ENCODE data around the gene SCAMP4. TPM values are rescaled to one million over a fixed set of nuclear protein-coding genes. Genes with fewer than 3 reads are reported as not detected.

Gene SCAMP4
- total RNA-seq, 6 experiments from 2014 or later = 51.7 to 84.8 (median 58.5) TPM

DNA sequence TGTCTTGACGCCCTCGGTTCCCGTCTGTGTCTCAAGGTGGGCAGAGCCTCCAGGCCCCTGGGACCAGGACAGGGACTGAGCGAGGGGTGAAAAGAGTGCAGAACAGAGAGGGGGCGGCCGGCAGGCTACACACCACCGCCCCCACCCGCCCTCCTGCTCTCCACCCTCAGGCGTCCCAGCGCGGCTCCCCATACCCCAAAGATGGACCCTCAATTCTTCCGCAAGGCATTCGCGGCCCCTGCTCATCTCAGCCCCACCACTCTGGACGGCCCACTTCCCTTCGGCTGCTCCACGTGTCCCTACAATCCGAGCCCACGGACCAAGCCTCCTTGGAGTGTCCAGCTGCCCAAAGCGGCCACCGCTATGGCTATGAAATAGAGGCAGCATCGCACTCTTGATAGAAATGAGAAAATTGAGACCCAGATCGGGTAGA, 43.6 kb upstream of the SCAMP4 start:
- Mint-ChIP-seq H3K36me3 (ENCODE audit: low read depth) (0 out of 2 replicates have a peak, but pooled peaks cover 7% of the 10 kb centered on the region), H3K9me3 (no peaks in the 10 kb centered on the region), H3K4me3 (peak overlapping the region; percentile 92), H3K27me3 (ENCODE audit: insufficient read depth) (no peaks in the 10 kb centered on the region; the same call in 1 of the 2 replicates), H3K27ac (peak overlapping the region; percentile 79), H3K4me1 (ENCODE audit: low read depth) (peaks cover 13% of the 10 kb centered on the region)
- no peak for DNase-seq
- TF ChIP-seq, protein P1, sequence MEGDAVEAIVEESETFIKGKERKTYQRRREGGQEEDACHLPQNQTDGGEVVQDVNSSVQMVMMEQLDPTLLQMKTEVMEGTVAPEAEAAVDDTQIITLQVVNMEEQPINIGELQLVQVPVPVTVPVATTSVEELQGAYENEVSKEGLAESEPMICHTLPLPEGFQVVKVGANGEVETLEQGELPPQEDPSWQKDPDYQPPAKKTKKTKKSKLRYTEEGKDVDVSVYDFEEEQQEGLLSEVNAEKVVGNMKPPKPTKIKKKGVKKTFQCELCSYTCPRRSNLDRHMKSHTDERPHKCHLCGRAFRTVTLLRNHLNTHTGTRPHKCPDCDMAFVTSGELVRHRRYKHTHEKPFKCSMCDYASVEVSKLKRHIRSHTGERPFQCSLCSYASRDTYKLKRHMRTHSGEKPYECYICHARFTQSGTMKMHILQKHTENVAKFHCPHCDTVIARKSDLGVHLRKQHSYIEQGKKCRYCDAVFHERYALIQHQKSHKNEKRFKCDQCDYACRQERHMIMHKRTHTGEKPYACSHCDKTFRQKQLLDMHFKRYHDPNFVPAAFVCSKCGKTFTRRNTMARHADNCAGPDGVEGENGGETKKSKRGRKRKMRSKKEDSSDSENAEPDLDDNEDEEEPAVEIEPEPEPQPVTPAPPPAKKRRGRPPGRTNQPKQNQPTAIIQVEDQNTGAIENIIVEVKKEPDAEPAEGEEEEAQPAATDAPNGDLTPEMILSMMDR (IDR thresholded peaks at IDR 0.05) = no peak

DNA sequence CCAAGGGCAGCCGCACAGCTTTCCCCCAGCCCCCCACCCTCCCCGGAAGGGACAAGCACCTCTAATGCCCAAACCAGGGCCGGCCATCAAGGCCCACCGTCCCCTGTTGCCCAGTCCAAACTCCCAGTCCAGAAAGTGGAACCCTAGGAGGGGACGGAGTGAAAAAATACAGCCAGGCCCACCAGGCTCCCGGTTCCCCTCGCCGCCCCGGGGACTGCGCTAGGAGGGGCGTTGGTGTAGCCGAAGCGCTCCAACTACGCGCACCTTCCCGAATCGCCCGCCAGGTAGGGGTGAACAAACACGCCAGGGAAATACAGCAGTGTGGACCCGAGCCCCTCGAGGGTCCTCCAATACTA, 43.2 kb upstream of the SCAMP4 start:
- TF ChIP-seq, protein P1 (IDR thresholded peaks at IDR 0.05) = no peak
- Mint-ChIP-seq H3K36me3 (ENCODE audit: low read depth) (0 out of 2 replicates have a peak, but pooled peaks cover 7% of the 10 kb centered on the region), H3K27me3 (ENCODE audit: insufficient read depth) (no peaks in the 10 kb centered on the region; the same call in 1 of the 2 replicates), H3K4me1 (ENCODE audit: low read depth) (peaks cover 13% of the 10 kb centered on the region), H3K9me3 (no peaks in the 10 kb centered on the region), H3K4me3 (peak overlapping the region; percentile 92), H3K27ac (peak overlapping the region; percentile 79)
- no peak for DNase-seq

DNA sequence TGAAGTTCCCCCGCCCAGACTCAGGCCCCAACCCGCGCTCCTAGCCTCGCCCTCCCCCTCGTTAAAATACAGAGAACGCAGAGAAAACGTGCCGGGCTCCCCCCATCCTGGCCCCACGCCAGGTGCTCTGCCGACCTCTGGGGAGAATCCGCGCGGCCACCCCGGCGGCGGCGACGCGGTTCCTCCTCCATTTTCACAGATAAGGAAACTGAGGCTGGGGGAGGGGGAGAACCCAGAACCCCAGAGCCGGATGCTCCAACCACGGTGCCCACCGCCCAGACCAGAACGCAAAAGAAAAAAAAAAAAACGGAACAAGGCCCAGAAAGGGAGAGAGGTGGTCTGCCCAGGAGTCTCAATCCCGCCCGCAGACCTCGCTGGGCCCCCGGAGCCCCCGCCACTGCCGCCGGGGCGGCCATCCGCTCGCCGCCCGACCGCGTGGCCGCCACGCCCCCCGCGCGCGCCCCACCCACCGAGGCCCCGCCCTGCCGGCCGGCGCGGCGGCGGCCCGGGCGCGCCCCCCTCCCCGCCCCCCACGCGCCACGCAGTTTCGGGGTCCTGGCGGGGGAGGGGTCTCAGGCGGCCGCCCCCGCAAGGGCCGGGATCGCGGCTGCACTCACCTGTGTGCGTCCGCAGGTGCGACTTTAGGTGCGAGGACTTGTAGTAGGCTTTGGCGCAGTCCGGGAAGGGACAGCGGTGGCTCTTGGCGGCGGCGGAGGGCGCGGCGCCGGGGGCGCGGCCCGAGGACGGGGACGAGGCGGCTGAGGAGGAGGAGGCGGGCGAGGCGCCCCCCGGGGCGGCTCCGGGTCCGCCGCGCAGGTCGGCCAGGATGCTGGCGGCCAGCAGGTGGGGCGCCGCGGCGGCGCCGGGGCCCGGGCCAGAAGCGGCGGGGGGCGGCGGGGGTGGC, 42.5 kb upstream of the SCAMP4 start:
- H3K27ac Mint-ChIP-seq = peak overlapping the region; percentile 79
- H3K4me1 Mint-ChIP-seq (ENCODE audit: low read depth) = peaks cover 13% of the 10 kb centered on the region
- H3K27me3 Mint-ChIP-seq (ENCODE audit: insufficient read depth) = no peaks in the 10 kb centered on the region; the same call in 1 of the 2 replicates
- DNase-seq = no peak
- H3K4me3 Mint-ChIP-seq = peak overlapping the region; percentile 92
- no peaks in the 10 kb centered on the region for H3K9me3 Mint-ChIP-seq
- TF ChIP-seq, protein P1 (IDR thresholded peaks at IDR 0.05) = no peak; the same call in 1 of the 2 replicates
- 0 out of 2 replicates have a peak, but pooled peaks cover 7% of the 10 kb centered on the region for H3K36me3 Mint-ChIP-seq (ENCODE audit: low read depth)

DNA sequence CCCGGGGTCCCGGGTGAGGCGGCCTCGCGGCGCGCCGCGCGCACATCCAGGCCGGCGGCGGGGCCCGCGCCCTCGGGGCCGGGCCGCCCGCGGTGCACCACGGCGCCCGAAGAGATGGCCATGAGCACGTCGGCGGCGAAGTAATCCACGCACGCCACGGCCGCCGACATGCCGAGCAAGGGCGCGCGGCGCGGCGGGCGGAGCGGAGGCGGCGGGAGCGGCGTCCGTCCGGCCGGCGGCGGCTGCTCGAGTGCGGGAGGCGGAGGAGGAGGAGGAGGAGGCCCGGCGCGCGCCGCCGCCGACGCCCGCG, 41.9 kb upstream of the SCAMP4 start, which contains the start of gene KLF16:
Gene KLF16 (minus strand): TSS at position 252 of the 310 bp plus-strand sequence. CDS start 82 bp downstream, at position 170.
- Mint-ChIP-seq H3K36me3 (ENCODE audit: low read depth) (0 out of 2 replicates have a peak, but pooled peaks cover 7% of the 10 kb centered on the region), H3K4me1 (ENCODE audit: low read depth) (peaks cover 13% of the 10 kb centered on the region), H3K27ac (peak within 1 kb of the TSS; percentile 79), H3K9me3 (no peaks in the 10 kb centered on the region), H3K4me3 (peak within 1 kb of the TSS; percentile 92), H3K27me3 (ENCODE audit: insufficient read depth) (no peaks in the 10 kb centered on the region)
- TF ChIP-seq, protein P1 (IDR thresholded peaks at IDR 0.05) = no peak
- DNase-seq = no peak

DNA sequence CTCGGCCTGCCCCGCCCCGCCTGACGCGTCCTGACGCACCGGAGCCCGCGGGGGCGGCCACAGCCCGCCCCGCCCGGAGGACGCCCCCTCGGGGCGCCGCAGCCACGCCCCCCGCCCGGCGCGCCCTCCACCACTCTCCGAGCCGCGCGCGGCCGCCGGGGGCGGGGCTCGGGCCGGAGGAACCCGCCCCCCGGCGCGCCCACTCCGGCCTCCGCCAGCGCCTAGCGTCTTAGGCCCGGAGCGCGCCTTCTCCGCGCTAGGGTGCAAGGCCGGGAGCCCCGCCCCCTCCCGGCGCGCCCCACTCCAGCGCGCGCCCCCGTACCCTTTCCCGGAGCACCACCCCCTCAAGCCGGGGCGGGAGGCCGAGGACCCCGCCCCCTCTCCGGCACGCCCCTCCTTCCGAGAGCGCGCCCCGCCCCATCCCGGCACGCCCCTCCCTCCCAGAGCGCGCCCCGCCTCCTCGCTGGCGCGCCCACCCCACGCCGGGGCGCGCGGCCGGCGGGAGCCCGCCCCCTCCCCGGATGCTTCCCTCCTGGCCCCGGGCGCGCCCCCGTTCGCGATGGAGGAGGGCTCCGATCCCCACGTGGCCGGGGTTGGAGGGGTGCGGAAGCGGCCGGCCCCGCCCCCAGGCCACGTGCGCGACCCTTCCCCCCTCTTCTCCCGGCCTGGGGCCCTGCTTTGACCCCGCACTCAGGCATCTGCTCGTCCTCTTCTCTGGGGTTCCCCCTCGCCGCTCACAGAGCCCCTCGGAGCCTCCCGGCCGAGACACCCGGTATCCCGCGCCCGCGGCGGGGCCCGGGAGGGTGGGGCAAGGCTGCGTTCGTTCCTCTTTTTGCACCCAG, 41.3 kb upstream of the SCAMP4 start:
- no peaks in the 10 kb centered on the region for H3K9me3 Mint-ChIP-seq
- TF ChIP-seq, protein P1 (IDR thresholded peaks at IDR 0.05) = no peak
- H3K4me3 Mint-ChIP-seq = peak overlapping the region; percentile 76
- peak overlapping the region; percentile 72 for H3K27ac Mint-ChIP-seq
- DNase-seq = peak; percentile 81
- H3K27me3 Mint-ChIP-seq (ENCODE audit: insufficient read depth) = no peaks in the 10 kb centered on the region
- H3K36me3 Mint-ChIP-seq (ENCODE audit: low read depth) = 0 out of 2 replicates have a peak, but pooled peaks cover 7% of the 10 kb centered on the region
- H3K4me1 Mint-ChIP-seq (ENCODE audit: low read depth) = peaks cover 13% of the 10 kb centered on the region
